B cell (primary cell): Measurements from ENCODE around the gene DHX38. TPM values are rescaled to one million over a fixed set of nuclear protein-coding genes. Genes with fewer than 3 reads are reported as not detected.

ENCODE experiments used
- ATAC-seq: fragments of 200-7000 bp; cut with Tn5 transposase; one replicate; pipeline ENCODE4 v1.10.0; 2021; ENCODE audit warnings: low read depth, mild to moderate bottlenecking, moderate number of reproducible peaks, moderate library complexity
- CTCF ChIA-PET: fragments of 350-600 bp; sonication (Branson Sonifier 250); formaldehyde crosslinking; loops from one replicate; lab custom pipeline; 2021; ENCODE audit warnings: antibody characterized with exemption, inconsistent platforms; lab: Charles Lee
- POLR2A ChIA-PET: fragments of 350-600 bp; sonication (Branson Sonifier 250); formaldehyde crosslinking; loops from one replicate; lab custom pipeline; 2021; ENCODE audit warnings: antibody characterized with exemption; lab: Charles Lee
- DNase-seq: peaks from one replicate; pipeline ENCODE4 v3.0.0; 2013
- H2AFZ ChIP-seq: 2 replicates; pipeline ENCODE4 v1.6.1; 2012; ENCODE audit warnings: mild to moderate bottlenecking, low read depth, low read length; ENCODE audit not compliant: insufficient read depth, poor library complexity, severe bottlenecking
- H3K27ac ChIP-seq, 2 donors: 1 replicate in 1 of 2; 2 replicates in 1 of 2; pipeline ENCODE4 v1.5.1; 2012 to 2013; ENCODE audit warnings: low read length in 2 of 2, mild to moderate bottlenecking in 2 of 2, moderate library complexity in 1 of 2
- H3K27me3 ChIP-seq, 4 experiments: fragments of 200-600 bp in 1 of 4; sonication (generic) in 1 of 4; replicated peaks in 1 of 4; 1 replicate in 2 of 4; 2 replicates in 2 of 4; pipeline versions ENCODE4 v1.6.1 to v1.7.0; 2013 to 2016; ENCODE audit warnings: low read length in 3 of 4, mild to moderate bottlenecking in 2 of 4, mixed read lengths in 1 of 4, moderate library complexity in 1 of 4; ENCODE audit not compliant: insufficient read depth in 4 of 4, control insufficient read depth in 3 of 4; ENCODE audit errors: control extremely low read depth in 1 of 4
- H3K36me3 ChIP-seq, 2 experiments: replicated peaks in 1 of 2; 1 replicate in 1 of 2; 2 replicates in 1 of 2; pipeline versions ENCODE4 v1.6.1 to v1.7.1; 2013; ENCODE audit warnings: low read length in 1 of 2; ENCODE audit not compliant: insufficient read depth in 2 of 2, control insufficient read depth in 1 of 2; ENCODE audit errors: control extremely low read depth in 1 of 2, extremely low read depth in 1 of 2
- H3K4me1 ChIP-seq, 2 donors: fragments of 200-600 bp in 1 of 2; sonication (generic) in 1 of 2; 1 replicate in 1 of 2; 2 replicates in 1 of 2; pipeline versions ENCODE4 v1.5.1 to v1.6.1; 2013 to 2017; ENCODE audit warnings: low read length in 2 of 2; ENCODE audit not compliant: control insufficient read depth in 2 of 2, insufficient read depth in 2 of 2
- H3K4me2 ChIP-seq: replicated peaks from 2 replicates; pipeline ENCODE3; 2012; ENCODE audit warnings: mild to moderate bottlenecking, low read depth, low read length; ENCODE audit not compliant: poor library complexity, severe bottlenecking
- H3K4me3 ChIP-seq, 5 experiments: fragments of 200-600 bp in 1 of 5; sonication (generic) in 1 of 5; 1 replicate in 3 of 5; 2 replicates in 2 of 5; pipeline versions ENCODE4 v1.5.1 to v1.7.0; 2011 to 2016; ENCODE audit warnings: low read length in 4 of 5, mild to moderate bottlenecking in 4 of 5, low read depth in 2 of 5, control low read depth in 1 of 5, moderate library complexity in 1 of 5; ENCODE audit not compliant: insufficient read depth in 1 of 5; ENCODE audit errors: control extremely low read depth in 1 of 5, extremely low read depth in 1 of 5
- H3K79me2 ChIP-seq: fragments of 200-600 bp; sonication (generic); one replicate; pipeline ENCODE4 v1.6.0; 2016; ENCODE audit warnings: low read length; ENCODE audit not compliant: control insufficient read depth, insufficient read depth
- H3K9ac ChIP-seq: fragments of 200-600 bp; sonication (generic); 2 replicates; pipeline ENCODE4 v1.6.1; 2017; ENCODE audit warnings: mild to moderate bottlenecking, low read length, moderate library complexity
- H3K9me3 ChIP-seq, 3 donors: one replicate each; pipeline versions ENCODE4 v1.6.1 to v1.7.1; 2013; ENCODE audit warnings: low read length in 2 of 3; ENCODE audit not compliant: control insufficient read depth in 2 of 3, insufficient read depth in 1 of 3; ENCODE audit errors: control extremely low read depth in 1 of 3
- H4K20me1 ChIP-seq: 2 replicates; pipeline ENCODE4 v1.6.0; 2012; ENCODE audit warnings: mild to moderate bottlenecking, low read length; ENCODE audit not compliant: insufficient read depth, control insufficient read depth, poor library complexity, severe bottlenecking
- H3K27ac Mint-ChIP-seq: one replicate; pipeline ENCODE4 v1.8.0; 2021; ENCODE audit warnings: mixed read lengths
- H3K27me3 Mint-ChIP-seq: one replicate; pipeline ENCODE4 v1.8.0; 2021; ENCODE audit warnings: mixed read lengths
- H3K4me1 Mint-ChIP-seq: one replicate; pipeline ENCODE4 v1.8.0; 2021; ENCODE audit warnings: mixed read lengths
- H3K4me3 Mint-ChIP-seq: one replicate; pipeline ENCODE4 v1.8.0; 2021; ENCODE audit warnings: mixed read lengths
- H3K9me3 Mint-ChIP-seq: one replicate; pipeline ENCODE4 v1.8.0; 2022; ENCODE audit warnings: mixed read lengths; ENCODE audit not compliant: insufficient read depth
- EZH2 ChIP-seq: IDR thresholded peaks from 2 replicates; pipeline ENCODE4 v1.6.1; 2012; ENCODE audit warnings: borderline replicate concordance, low read depth, mild to moderate bottlenecking, moderate library complexity, low read length; ENCODE audit not compliant: insufficient read depth, poor library complexity, severe bottlenecking
- WGBS: methylation state at CpG from one replicate; pipeline ENCODE4 v1.1.5; 2013; ENCODE audit warnings: missing lambda C conversion rate; ENCODE audit not compliant: insufficient coverage; 5-methylcytosine and 5-hydroxymethylcytosine counted together
- intact Hi-C: fragments of 100-400 bp; cut with micrococcal nuclease; formaldehyde crosslinking; loops from one replicate; pipeline ENCODE4 v1.10.0; 2022
- polyA plus RNA-seq: library from polyadenylated mRNA; depleted of rRNA; stranded (reverse); fragments of >200 nt; gene quantifications from 2 replicates; pipeline ENCODE4 v1.2.3, GENCODE V29; 2012
- total RNA-seq, 2 donors: library from RNA; stranded (reverse); fragments of 120-200 nt in 1 of 2; gene quantifications; 1 replicate in 1 of 2; 2 replicates in 1 of 2; pipeline versions ENCODE4 v1.2.3 to v1.2.4, GENCODE V29; 2013 to 2022
- TF ChIP-seq, protein P1 (sequence below): fragments of 200-600 bp; IDR thresholded peaks from one replicate; pipeline ENCODE4 v1.8.0; 2022; ENCODE audit warnings: antibody characterized with exemption, mild to moderate bottlenecking

Gene DHX38
- total and polyA plus RNA-seq, 2 donors (not counting 1 experiment from before 2014, with no cell fraction given), result 98.2 to 114 TPM

DNA sequence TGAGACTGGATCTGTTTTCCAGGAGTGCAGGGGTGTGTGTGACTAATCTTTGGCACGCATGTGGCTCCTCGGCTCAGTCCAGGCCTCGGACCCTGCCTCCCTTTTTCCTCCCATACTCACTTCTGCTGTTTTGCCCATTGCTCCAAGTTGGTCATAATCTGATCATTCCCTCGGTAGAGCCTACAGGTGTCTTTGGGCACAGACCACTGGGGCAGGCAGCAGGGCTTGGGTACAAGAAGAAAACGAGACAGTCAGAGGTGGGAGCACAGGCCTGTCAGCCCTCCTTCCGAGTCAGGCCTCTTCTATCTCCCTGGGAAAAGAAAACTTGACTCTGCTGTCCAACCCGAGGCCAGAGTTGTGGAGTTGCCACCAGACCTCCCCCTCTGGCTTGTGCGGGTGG is 29.8 kb downstream of the DHX38 start:
- no peak for ATAC-seq
- Histone ChIP-seq H3K9me3 (no peaks in the 10 kb centered on the region), H3K36me3 (no peaks in the 10 kb centered on the region), H3K9ac (no peak overlapping the region), H3K27ac (no peak overlapping the region), H3K4me3 (no peak overlapping the region), H4K20me1 (no peaks in the 10 kb centered on the region), H3K4me1 (peaks cover 0 to 6% of the 10 kb centered on the region in 2 donors), H3K79me2 (no peaks in the 10 kb centered on the region), H2AFZ (no peak overlapping the region), H3K4me2 (no peak overlapping the region), H3K27me3 (no peaks in the 10 kb centered on the region)
- WGBS, result 90% methylated on average over 6 of the region's 8 CpGs
- intact Hi-C loops, result no loop called here
- ChIA-PET CTCF (interaction anchor here (0.9 to 4.7 kb wide), 3 partner anchors 8 to 343 kb away, joined by 3 to 47 read pairs (median 3); no protein-coding TSS in a partner anchor), POLR2A (no interaction called here)
- Mint-ChIP-seq H3K27me3 (no peaks in the 10 kb centered on the region), H3K4me3 (no peak overlapping the region), H3K4me1 (no peaks in the 10 kb centered on the region), H3K27ac (no peak overlapping the region), H3K9me3 (no peaks in the 10 kb centered on the region)
- no peak for DNase-seq
- TF ChIP-seq, protein P1, sequence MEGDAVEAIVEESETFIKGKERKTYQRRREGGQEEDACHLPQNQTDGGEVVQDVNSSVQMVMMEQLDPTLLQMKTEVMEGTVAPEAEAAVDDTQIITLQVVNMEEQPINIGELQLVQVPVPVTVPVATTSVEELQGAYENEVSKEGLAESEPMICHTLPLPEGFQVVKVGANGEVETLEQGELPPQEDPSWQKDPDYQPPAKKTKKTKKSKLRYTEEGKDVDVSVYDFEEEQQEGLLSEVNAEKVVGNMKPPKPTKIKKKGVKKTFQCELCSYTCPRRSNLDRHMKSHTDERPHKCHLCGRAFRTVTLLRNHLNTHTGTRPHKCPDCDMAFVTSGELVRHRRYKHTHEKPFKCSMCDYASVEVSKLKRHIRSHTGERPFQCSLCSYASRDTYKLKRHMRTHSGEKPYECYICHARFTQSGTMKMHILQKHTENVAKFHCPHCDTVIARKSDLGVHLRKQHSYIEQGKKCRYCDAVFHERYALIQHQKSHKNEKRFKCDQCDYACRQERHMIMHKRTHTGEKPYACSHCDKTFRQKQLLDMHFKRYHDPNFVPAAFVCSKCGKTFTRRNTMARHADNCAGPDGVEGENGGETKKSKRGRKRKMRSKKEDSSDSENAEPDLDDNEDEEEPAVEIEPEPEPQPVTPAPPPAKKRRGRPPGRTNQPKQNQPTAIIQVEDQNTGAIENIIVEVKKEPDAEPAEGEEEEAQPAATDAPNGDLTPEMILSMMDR, result no peak
- TF ChIP-seq EZH2, result no peak

DNA sequence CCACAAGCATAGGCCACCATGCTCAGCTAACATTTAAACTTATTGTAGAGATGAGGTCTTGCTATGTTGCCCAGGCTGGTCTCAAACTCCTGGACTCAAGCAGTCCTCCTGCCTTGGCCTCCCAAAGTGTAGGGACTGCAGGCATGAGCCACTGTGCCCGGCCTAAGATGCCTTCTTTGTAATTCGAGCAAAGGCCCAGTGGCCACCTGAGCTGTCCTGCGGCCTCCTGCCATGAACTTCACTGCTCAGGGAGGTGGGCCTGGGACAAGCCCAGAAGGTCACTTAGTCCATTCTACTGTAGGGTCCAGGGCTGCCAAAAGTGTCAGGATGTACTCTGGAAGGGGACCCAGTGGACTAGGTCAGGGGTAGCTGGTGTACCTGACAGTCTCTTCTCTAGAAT is 30.5 kb downstream of the DHX38 start:
- intact Hi-C loops, result loop anchor here (2.0 kb wide), 1 partner anchor 1073 kb away; no protein-coding TSS in a partner anchor

More for the DNA sequence above, 30.5 kb downstream of the DHX38 start:
- Histone ChIP-seq H3K79me2 (no peaks in the 10 kb centered on the region), H3K9ac (no peak overlapping the region), H3K27ac (no peak overlapping the region), H3K4me3 (no peak overlapping the region), H2AFZ (no peak overlapping the region), H3K4me1 (peaks cover 0 to 6% of the 10 kb centered on the region in 2 donors), H3K27me3 (no peaks in the 10 kb centered on the region), H4K20me1 (no peaks in the 10 kb centered on the region), H3K4me2 (no peak overlapping the region), H3K9me3 (no peaks in the 10 kb centered on the region), H3K36me3 (no peaks in the 10 kb centered on the region)
- no peak overlapping the region for H3K27ac Mint-ChIP-seq
- no peaks in the 10 kb centered on the region for H3K4me1 Mint-ChIP-seq
- H3K9me3 Mint-ChIP-seq, result no peaks in the 10 kb centered on the region
- TF ChIP-seq, protein P1, result no peak
- no peak for TF ChIP-seq EZH2
- ATAC-seq (no peak), DNase-seq (no peak)
- H3K4me3 Mint-ChIP-seq, result no peak overlapping the region
- POLR2A ChIA-PET, result no interaction called here
- H3K27me3 Mint-ChIP-seq, result no peaks in the 10 kb centered on the region
- 93% methylated on average over 3 of the region's 3 CpGs for WGBS
- CTCF ChIA-PET, result interaction anchor here (0.9 to 4.7 kb wide), 18 partner anchors 10 to 1832 kb away, joined by 3 to 47 read pairs (median 4); partner anchors contain the start of genes DHX38 and TXNL4B
